HG03460 (cell line): ENCODE data around the gene STK38.

Experiments used
- ATAC-seq: cut with Tn5 transposase; IDR thresholded peaks from one replicate; pipeline ENCODE4 v1.9.1; 2021; ENCODE audit not compliant: unreplicated experiment

Gene STK38

DNA sequence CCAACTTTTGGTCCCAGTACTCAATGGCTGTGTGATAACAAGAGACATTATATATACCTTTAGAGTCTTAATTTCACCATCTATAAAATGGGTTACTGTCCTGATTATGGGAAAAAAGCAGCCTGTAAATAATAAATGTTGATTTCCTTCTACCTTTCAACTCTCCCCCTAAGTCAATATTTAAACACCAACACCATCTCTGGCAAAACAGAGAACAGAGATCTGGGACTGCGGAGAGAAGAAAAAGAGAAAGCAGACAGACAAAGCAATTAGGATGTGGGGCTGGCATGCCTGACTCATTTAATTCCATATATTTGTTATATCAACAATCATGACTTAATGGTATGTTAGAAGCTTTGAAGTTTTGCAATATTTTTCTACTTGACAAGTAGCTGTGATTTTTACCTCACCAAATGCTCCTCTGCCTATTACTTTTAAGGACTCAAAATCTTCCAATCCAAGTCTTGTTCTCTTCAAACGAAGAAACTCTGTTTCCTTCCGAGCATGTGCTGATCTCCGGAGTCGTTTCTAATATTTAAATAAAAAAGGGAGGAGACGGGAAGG, 23.3 kb downstream of the STK38 start:
- ATAC-seq: no peak

DNA sequence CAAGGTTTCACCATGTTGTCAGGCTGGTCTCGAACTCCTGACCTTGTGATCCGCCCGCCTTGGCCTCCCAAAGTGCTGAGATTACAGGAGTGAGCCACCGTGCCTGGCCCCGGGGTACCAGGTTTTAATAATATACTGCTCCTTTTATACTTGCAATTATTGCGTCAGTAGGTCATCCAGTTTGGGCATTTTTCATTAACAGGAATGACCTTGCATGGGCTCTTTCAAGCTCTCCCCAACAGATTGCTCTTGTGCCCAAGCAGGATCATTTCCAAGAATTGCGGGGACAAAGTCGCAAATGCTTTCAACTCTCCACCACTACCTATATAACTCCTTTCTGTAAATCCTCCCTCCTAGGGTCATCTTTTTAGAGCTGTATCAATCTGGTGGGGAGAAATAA, 23.8 kb downstream of the STK38 start:
- ATAC-seq: no peak

- ATAC-seq: no peak
Measured at GRCh38 chr6:36519352-36519751, 27.9 kb downstream of the STK38 start.

DNA sequence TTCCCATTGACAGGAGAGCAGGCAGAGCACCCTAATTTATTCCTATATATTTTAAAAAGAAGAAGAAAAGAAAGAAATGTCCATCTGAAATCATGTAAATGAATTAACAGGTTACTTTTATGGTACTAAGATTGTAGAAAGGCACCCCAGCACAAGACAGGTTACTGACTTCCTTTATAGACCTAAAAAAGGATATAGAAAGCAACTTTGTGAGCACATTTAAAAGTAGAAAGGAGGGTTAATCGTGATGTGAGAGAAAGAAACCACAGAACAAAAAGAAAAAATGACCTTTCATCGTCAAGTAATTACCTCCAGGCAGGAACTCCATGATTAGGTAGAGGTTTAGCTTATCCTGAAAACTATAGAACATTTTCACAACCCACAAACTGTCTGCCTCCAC, 29.9 kb downstream of the STK38 start:
- no peak for ATAC-seq

DNA sequence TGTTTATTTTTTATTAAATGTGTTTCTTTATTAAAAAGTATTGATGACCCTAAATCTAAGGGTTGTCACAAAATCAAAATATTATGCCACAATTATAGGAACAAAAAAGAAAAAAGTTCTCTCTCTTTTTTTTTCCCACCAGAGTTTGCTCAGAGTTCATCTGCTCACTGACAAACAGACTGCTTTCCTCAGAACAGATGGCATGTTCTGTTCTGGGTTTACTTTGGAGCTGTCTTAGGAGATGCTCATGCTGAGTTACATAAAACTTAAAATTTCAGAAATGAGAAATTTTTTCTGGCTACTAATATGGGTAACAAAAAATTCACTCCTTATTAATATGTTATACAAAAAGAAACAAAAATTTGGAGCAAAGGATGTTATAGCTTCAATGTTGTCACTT, 30.3 kb downstream of the STK38 start:
- ATAC-seq: no peak

DNA sequence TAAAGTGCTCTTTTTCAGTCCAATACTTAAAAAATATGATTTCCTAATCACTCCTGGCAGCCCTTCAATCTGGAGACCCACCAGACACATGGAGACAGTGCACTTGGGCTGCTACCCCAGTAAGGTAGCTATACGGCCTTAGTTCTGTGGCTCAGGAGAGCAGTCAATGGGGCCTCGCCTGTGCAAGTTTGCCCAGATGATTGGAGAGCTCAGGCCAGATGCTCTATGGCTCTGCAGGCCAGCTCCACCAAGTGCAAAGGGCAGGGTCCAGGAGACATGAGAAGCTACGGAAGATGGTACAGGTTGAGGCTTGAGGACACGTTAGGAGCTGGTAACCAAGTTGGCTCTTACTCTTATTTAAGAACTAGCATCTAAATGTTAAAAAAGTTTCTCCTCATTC, 30.7 kb downstream of the STK38 start:
- ATAC-seq: no peak

DNA sequence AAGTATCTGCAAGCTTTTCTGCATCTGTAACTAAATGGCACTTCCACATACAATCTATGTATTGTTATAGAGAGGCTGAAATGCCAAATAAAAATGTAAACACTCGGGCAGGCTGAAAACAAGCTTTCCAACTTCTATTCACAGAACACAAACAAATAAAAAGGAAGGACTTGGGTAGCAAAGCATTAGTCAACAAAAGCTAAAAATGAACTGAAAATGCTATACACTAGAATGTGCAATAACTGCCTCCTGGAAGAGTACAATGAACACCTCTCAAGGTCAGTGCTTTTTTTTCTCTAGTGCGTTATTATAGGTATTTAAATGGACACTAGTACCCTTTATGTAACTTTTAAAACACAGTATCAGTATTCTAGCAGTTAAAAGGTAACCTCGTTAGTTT, 31.4 kb downstream of the STK38 start:
- no peak for ATAC-seq

DNA sequence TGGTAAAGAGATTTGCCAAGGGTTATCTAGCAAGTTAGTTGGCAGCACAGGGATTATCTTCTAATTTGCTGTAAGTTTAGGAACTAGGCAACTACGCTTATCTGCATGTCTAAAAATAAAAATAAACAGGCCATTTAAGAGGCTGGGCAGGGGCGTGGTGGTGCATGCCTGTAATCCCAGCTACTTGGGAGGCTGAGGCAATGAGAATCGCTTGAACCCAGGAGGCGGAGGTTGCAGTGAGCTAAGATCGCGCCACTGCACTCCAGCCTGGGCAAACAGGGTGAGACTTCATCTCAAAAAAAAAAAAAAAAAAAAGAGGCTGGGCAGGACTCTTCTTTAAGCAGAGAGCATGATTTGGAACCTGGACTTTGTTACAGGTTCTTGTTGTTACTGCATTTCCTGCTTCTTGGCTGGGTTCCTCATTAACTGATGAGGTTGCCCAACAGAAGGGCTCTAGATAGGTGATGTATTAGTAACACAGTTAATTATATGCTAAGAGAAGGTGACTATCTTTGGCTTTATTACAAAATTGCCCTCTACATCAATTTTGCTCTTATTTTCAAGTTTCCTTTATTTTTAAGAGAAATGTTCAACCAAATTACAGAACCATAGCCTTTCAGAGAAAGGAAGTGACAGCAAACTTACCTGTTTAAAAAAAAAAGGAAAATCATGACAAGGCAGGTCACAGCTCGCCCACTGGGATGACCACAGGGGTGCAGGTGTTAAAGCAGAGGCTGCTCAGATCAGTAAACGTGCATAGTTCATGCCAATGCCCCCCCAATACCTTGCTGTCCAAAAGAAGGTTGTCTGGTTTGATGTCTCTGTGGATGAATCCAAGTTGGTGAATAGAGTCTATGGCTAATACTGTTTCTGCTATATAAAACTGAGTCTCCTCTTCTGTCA, 32.5 kb downstream of the STK38 start:
- ATAC-seq: no peak

- no peak for ATAC-seq
Measured at GRCh38 chr6:36510365-36510764, 36.9 kb downstream of the STK38 start.

DNA sequence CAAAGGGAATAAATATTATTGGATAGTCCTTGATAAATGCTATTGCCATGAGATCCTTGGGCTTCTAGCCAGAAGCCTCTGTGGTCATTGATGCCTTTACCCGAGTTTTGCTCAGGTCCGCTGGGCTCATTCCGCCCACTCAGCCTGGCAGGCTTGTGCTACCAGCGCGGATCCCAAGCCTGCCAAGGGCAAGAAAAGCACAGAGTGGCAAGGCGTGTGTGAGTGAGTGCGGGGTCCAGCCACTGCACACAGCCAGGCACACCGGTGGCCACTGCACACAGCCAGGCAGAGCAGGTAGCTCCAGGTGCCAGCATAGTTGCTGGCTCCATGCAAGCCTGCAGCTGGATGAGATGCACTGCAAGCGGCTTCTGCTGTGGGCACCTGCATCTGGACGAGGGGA, 38.7 kb downstream of the STK38 start:
- no peak for ATAC-seq

- no peak for ATAC-seq
Measured at GRCh38 chr6:36506611-36507010, 40.7 kb downstream of the STK38 start.

DNA sequence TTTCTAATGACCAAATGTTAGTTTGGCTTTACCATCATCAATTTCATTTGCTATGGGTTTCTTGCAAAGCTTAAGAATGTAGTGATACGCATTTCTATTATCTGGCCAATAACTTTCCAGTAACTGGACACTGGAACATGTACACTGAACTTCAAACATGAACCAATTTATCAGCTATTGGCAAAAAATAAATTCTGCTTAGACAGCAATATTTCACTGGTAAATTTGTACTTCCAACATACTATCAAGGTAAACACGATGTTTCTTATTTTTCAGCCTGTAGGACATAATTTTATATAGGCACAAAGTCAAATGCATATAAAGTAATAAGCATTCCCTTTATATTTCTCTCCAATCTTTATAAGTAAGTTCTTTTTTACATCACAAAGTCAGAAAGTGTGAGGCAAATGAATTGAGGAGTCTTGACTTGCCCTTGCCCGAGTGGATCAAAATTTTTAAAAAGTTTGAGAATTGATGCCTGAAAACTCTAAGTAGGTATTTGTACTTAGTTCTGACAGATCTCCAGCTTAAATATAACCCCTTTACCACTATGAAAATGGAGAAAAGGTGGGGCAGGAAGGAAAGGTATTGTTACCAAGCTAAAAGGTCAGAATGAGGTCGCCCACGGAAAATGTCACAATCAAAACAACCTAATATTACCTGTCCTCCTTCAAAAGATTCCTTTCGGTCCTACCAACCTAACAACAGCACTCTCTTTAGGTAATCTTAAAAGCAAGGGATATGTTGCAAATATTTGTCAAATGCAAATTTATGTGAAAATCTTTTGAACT, 41.3 kb downstream of the STK38 start:
- ATAC-seq: no peak

DNA sequence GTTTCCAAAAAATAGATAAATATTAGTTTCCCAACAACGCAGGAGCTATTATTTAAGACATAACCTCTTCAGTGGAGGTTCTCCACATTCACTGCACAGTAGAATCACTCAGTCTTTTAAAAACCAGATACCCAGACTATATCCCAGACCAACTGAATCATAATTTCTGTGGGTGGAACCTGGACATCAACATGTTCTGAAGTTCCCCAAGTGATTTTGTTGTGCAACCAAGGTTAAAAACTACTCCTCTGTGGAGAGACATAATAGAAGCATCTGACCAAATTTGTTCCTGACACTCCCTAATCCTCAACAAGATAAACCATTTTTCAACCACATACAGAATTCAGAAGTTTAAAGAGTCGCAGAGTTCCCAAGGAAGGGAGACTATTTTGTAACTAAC, 42.3 kb downstream of the STK38 start:
- no peak for ATAC-seq

- no peak for ATAC-seq
Measured at GRCh38 chr6:36504181-36504580, 43.1 kb downstream of the STK38 start.

GRCh38 chr6:36501686-36502085, 45.6 kb downstream of the STK38 start:
- no peak for ATAC-seq

GRCh38 chr6:36499918-36500317, 47.4 kb downstream of the STK38 start:
- ATAC-seq: no peak

GRCh38 chr6:36495086-36495485, 52.2 kb downstream of the STK38 start:
- no peak for ATAC-seq

DNA sequence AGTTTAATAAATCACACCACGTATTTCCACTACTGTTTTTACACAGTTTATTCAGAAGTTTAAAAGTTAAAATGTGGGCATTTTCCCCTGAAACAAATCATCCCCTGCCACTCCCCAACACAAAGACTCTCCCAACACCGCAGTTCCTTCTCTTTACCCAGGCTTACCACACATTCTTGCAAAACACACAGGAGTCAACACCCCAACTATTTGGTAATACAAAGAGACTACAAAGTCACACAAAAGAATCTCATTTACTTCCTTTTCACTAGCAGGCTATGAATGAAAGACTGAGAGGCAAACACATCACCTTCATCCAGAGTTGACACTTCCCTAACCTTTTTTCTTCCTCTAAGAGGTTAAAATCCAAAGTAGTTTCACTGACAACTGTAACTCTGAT, 53.4 kb downstream of the STK38 start:
- no peak for ATAC-seq

DNA sequence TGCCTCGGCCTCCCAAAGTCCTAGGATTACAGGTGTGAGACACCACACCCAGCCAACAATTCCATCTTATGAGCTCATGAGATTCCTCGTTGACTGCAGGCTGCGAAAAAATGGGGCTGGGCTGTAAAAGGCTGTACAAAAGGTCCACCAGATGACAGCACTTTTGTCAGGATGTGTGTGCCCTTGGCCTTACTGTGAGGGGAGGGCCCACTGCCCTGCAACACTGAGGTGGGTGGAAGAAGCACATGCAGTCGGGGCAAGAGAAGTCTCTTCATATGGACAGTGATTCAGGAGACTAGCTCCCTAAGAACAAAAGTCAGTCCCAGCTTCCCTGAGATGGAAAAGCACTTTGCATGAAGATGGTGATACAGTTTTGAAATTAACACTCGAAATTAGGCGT, 54.0 kb downstream of the STK38 start:
- no peak for ATAC-seq

- no peak for ATAC-seq
Measured at GRCh38 chr6:36492621-36493020, 54.7 kb downstream of the STK38 start.

- no peak for ATAC-seq
Measured at GRCh38 chr6:36492092-36492491, 55.2 kb downstream of the STK38 start.

DNA sequence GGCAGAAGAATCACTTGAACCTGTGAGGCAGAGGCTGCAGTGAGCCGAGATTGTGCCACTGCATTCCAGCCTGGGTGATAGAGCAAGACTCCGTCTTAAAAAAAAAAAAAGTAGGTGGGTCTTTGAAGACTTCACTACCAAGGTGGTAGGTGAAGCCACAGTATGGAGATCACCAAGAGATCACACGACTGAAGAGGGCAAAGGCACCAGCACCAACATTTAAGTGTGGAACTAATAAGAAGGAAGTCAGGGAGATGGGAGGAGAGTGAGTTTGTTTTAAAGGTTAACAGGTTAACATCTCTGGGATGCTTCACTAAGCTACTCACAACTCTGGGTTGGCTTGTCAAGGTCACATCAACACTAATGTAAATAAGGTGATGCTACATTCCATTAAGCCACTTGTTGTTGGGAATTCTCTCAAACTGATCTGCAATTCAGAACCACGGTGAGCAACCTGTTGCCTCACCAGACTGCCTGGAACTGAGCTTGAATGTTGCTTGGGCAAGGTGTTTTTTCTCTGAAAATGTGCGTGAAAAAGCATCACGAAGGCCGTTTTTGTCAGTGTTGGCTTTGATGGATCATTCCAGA, 55.8 kb downstream of the STK38 start:
- ATAC-seq: no peak
